ENCODE results near the gene NACC2. TPM values are rescaled to one million over a fixed set of nuclear protein-coding genes. Genes with fewer than 3 reads are reported as not detected.

The NACC2 gene
- total and polyA plus RNA-seq, 2 donors (not counting 1 experiment from before 2014, with no cell fraction given) = 0.34 to 1.9 TPM

GRCh38 chr9:136082496-136083361 is 12.4 kb downstream of the NACC2 start:
- CTCF ChIA-PET = no interaction called here
- Histone ChIP-seq H3K9ac (ENCODE audit: low read length) (no peak overlapping the region), H3K27me3 (replicated peaks in 1 of 4; ENCODE audit: control extremely low read depth in 1 of 4, control insufficient read depth in 3 of 4, insufficient read depth in 4 of 4, low read length in 3 of 4) (peaks cover 0 to 5% (median 0%) of the 10 kb centered on the region in 4 experiments), H3K36me3 (replicated peaks in 1 of 2; ENCODE audit: control extremely low read depth in 1 of 2, control insufficient read depth in 1 of 2, extremely low read depth in 1 of 2, insufficient read depth in 2 of 2, low read length in 1 of 2) (no peaks in the 10 kb centered on the region), H3K4me3 (ENCODE audit: control extremely low read depth in 1 of 5, extremely low read depth in 1 of 5, insufficient read depth in 1 of 5, low read depth in 2 of 5, low read length in 4 of 5) (no peak overlapping the region), H3K79me2 (ENCODE audit: control insufficient read depth, insufficient read depth, low read length) (no peaks in the 10 kb centered on the region), H3K4me2 (replicated peaks; ENCODE audit: low read depth, low read length, poor library complexity, severe bottlenecking) (no peak overlapping the region), H3K4me1 (ENCODE audit: control insufficient read depth in 2 of 2, insufficient read depth in 2 of 2, low read length in 2 of 2) (no peaks in the 10 kb centered on the region), H3K27ac (ENCODE audit: low read length in 2 of 2) (no peak overlapping the region), H2AFZ (ENCODE audit: insufficient read depth, low read depth, low read length, poor library complexity, severe bottlenecking) (no peak overlapping the region), H3K9me3 (ENCODE audit: control extremely low read depth in 1 of 3, control insufficient read depth in 2 of 3, insufficient read depth in 1 of 3, low read length in 2 of 3) (no peaks in the 10 kb centered on the region), H4K20me1 (ENCODE audit: control insufficient read depth, insufficient read depth, low read length, poor library complexity, severe bottlenecking) (no peaks in the 10 kb centered on the region)
- DNase-seq = no peak
- Mint-ChIP-seq H3K27ac (no peak overlapping the region), H3K27me3 (peaks cover 9% of the 10 kb centered on the region), H3K9me3 (ENCODE audit: insufficient read depth) (no peaks in the 10 kb centered on the region), H3K4me1 (no peaks in the 10 kb centered on the region), H3K4me3 (no peak overlapping the region)
- TF ChIP-seq CTCF (IDR thresholded peaks at IDR 0.05) (no peak), EZH2 (IDR thresholded peaks at IDR 0.05; ENCODE audit: borderline replicate concordance, insufficient read depth, low read depth, low read length, poor library complexity, severe bottlenecking) (no peak)
- POLR2A ChIA-PET = no interaction called here
- WGBS (ENCODE audit: insufficient coverage) = 89% methylated on average over 30 of the region's 34 CpGs
- no peak for ATAC-seq (ENCODE audit: low read depth)
- intact Hi-C loops (cut with micrococcal nuclease) = no loop called here

GRCh38 chr9:136081826-136082495 is 13.1 kb downstream of the NACC2 start:
- H3K79me2 ChIP-seq (ENCODE audit: control insufficient read depth, insufficient read depth, low read length) = no peaks in the 10 kb centered on the region
- no peaks in the 10 kb centered on the region for H3K27me3 ChIP-seq (replicated peaks in 1 of 4; ENCODE audit: control extremely low read depth in 1 of 4, control insufficient read depth in 3 of 4, insufficient read depth in 4 of 4, low read length in 3 of 4)
- no peaks in the 10 kb centered on the region for H3K4me1 ChIP-seq (ENCODE audit: control insufficient read depth in 2 of 2, insufficient read depth in 2 of 2, low read length in 2 of 2)
- TF ChIP-seq CTCF (IDR thresholded peaks at IDR 0.05) (no peak), EZH2 (IDR thresholded peaks at IDR 0.05; ENCODE audit: borderline replicate concordance, insufficient read depth, low read depth, low read length, poor library complexity, severe bottlenecking) (no peak)
- POLR2A ChIA-PET = no interaction called here
- Mint-ChIP-seq H3K27me3 (peaks cover 7% of the 10 kb centered on the region), H3K9me3 (ENCODE audit: insufficient read depth) (no peaks in the 10 kb centered on the region), H3K4me3 (no peak overlapping the region), H3K27ac (no peak overlapping the region), H3K4me1 (no peaks in the 10 kb centered on the region)
- no peaks in the 10 kb centered on the region for H3K9me3 ChIP-seq (ENCODE audit: control extremely low read depth in 1 of 3, control insufficient read depth in 2 of 3, insufficient read depth in 1 of 3, low read length in 2 of 3)
- CTCF ChIA-PET = no interaction called here
- no peak overlapping the region for H3K4me2 ChIP-seq (replicated peaks; ENCODE audit: low read depth, low read length, poor library complexity, severe bottlenecking)
- DNase-seq (no peak), ATAC-seq (ENCODE audit: low read depth) (no peak)
- H3K27ac ChIP-seq (ENCODE audit: low read length in 2 of 2) = no peak overlapping the region
- no peak overlapping the region for H3K9ac ChIP-seq (ENCODE audit: low read length)
- intact Hi-C loops (cut with micrococcal nuclease) = no loop called here
- H3K4me3 ChIP-seq (ENCODE audit: control extremely low read depth in 1 of 5, extremely low read depth in 1 of 5, insufficient read depth in 1 of 5, low read depth in 2 of 5, low read length in 4 of 5) = no peak overlapping the region
- H4K20me1 ChIP-seq (ENCODE audit: control insufficient read depth, insufficient read depth, low read length, poor library complexity, severe bottlenecking) = no peaks in the 10 kb centered on the region
- 88% methylated on average over 24 of the region's 24 CpGs for WGBS (ENCODE audit: insufficient coverage)
- H3K36me3 ChIP-seq (replicated peaks in 1 of 2; ENCODE audit: control extremely low read depth in 1 of 2, control insufficient read depth in 1 of 2, extremely low read depth in 1 of 2, insufficient read depth in 2 of 2, low read length in 1 of 2) = no peaks in the 10 kb centered on the region
- H2AFZ ChIP-seq (ENCODE audit: insufficient read depth, low read depth, low read length, poor library complexity, severe bottlenecking) = no peak overlapping the region
